Measurements from ENCODE around the gene HSF2BP. TPM values are rescaled to one million over a fixed set of nuclear protein-coding genes. Genes with fewer than 3 reads are reported as not detected.
"Not testable (repeated sequence)": the region's sequence is repeated elsewhere in the genome, so short reads cannot be mapped to it uniquely, and the experiment has no call there.

The HSF2BP gene
- total RNA-seq, 2 donors from 2014 or later, result 0.20 to 0.37 TPM

DNA sequence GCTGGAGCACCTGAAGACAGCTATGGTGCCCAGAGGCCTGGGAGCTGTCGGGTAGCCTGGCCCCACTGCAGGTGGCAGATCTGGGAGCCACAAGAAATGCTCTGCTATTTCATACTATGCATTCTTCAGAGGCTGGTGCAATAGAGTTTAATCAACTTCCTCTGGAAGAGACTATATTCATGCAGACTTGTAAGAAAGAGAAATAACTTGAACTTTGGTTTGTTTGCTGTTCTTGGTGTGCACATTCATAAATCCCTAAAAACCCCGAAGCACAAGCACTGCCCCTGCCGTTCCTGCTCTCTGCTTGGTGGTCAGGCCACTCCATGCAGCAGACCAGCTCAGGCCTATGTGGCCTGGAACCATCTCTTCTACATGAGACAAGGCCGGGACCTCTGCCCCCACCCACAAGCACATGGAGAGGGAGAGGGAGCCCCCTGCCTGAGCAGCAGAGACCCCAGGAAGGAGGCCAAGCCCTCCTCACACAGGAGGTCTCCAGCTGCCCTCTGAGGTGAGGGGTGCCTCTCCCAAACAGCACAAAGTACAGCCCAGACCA lies 142.9 kb downstream of the HSF2BP start:
- H3K27ac Mint-ChIP-seq; H3K36me3 Mint-ChIP-seq (ENCODE audit: low read depth); H3K9me3 ChIP-seq (ENCODE audit: control insufficient read depth, low read length, poor library complexity, severe bottlenecking); H3K27me3 Mint-ChIP-seq; H3K4me3 Mint-ChIP-seq; DNase-seq; H3K4me1 Mint-ChIP-seq; ATAC-seq: not testable (repeated sequence)

- H3K36me3 Mint-ChIP-seq (ENCODE audit: low read depth); H3K4me1 Mint-ChIP-seq; H3K4me3 Mint-ChIP-seq: not testable (repeated sequence)
Observed at GRCh38 chr21:43514834-43515233, 144.5 kb downstream of the HSF2BP start.

DNA sequence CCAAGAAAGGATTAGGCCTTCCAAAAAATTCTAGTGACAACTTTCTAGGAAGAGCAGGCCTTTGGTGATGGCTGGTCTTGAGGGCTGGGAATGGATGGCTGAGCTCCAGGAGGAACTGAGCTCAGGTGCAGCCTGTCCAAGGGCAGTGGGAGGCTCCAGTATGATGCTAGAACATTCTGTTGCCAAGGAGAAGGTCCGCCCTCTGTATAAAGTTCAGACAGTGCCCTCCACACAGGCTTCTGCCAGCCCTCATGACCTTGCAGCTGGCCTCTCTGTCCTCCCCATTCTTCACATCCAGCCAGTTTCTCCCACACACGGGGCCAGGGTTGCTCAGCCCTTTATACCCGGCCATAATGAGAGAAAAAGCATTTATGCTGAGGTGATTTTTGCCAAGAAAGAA lies 146.3 kb downstream of the HSF2BP start:
- not testable (repeated sequence) for H3K27ac Mint-ChIP-seq; H3K9me3 ChIP-seq (ENCODE audit: control insufficient read depth, low read length, poor library complexity, severe bottlenecking); DNase-seq; H3K4me3 Mint-ChIP-seq; H3K4me1 Mint-ChIP-seq; H3K36me3 Mint-ChIP-seq (ENCODE audit: low read depth); H3K27me3 Mint-ChIP-seq; ATAC-seq

More at GRCh38 chr21:43514834-43515233, 144.5 kb downstream of the HSF2BP start:
- not testable (repeated sequence) for DNase-seq; H3K27me3 Mint-ChIP-seq; H3K27ac Mint-ChIP-seq; ATAC-seq; H3K9me3 ChIP-seq (ENCODE audit: control insufficient read depth, low read length, poor library complexity, severe bottlenecking)

DNA sequence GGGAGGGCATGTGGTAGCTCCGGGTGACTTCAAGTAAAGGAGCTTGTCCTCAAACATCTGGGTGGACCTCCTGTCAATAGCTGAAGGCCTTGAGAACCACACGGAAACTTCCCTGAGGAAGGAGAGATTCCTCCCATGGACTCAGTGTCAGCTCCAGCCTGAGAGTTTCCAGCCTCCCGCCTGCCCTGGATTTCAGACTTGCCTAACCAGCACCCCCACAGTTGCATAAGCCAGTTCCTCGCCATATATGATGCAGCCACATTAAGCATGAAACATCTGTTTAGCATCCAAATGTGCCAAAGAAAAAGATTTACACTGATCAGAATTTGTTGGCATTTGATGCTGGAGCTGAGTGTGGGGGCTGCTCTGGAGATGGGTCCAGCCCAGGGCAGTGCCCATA lies 148.1 kb downstream of the HSF2BP start:
- H3K9me3 ChIP-seq (ENCODE audit: control insufficient read depth, low read length, poor library complexity, severe bottlenecking); H3K4me1 Mint-ChIP-seq; H3K27me3 Mint-ChIP-seq; ATAC-seq; H3K27ac Mint-ChIP-seq; H3K4me3 Mint-ChIP-seq; H3K36me3 Mint-ChIP-seq (ENCODE audit: low read depth); DNase-seq: not testable (repeated sequence)

- DNase-seq; H3K9me3 ChIP-seq (ENCODE audit: control insufficient read depth, low read length, poor library complexity, severe bottlenecking); H3K36me3 Mint-ChIP-seq (ENCODE audit: low read depth); H3K4me3 Mint-ChIP-seq; ATAC-seq; H3K27ac Mint-ChIP-seq; H3K4me1 Mint-ChIP-seq; H3K27me3 Mint-ChIP-seq: not testable (repeated sequence)
Observed at GRCh38 chr21:43510669-43511068, 148.6 kb downstream of the HSF2BP start.

DNA sequence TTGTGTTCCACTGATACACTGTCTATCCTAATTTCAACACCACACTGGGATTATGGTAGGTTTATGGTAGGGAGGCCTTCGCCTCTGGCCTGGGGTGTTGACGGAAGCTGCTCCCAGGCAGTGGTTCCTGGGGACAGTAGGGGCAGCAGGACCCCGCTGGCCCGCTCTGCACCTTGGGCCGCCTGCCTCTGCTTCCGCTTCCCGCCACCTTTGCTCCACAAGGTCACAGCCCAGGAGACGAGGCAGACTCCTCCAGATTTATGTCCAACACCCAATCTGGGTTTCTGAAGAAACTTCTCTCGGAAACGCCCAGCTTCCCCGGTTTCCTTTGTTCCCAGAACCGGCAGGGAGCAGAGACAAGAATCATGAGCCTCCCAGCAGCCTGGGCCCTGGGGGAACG lies 155.4 kb downstream of the HSF2BP start:
- ATAC-seq; H3K9me3 ChIP-seq (ENCODE audit: control insufficient read depth, low read length, poor library complexity, severe bottlenecking); H3K27me3 Mint-ChIP-seq; H3K36me3 Mint-ChIP-seq (ENCODE audit: low read depth); H3K4me1 Mint-ChIP-seq; H3K27ac Mint-ChIP-seq; DNase-seq; H3K4me3 Mint-ChIP-seq: not testable (repeated sequence)

GRCh38 chr21:43503075-43503750 lies 156.1 kb downstream of the HSF2BP start:
- not testable (repeated sequence) for ATAC-seq; H3K4me1 Mint-ChIP-seq; H3K4me3 Mint-ChIP-seq; H3K27me3 Mint-ChIP-seq; H3K9me3 ChIP-seq (ENCODE audit: control insufficient read depth, low read length, poor library complexity, severe bottlenecking); H3K36me3 Mint-ChIP-seq (ENCODE audit: low read depth); DNase-seq; H3K27ac Mint-ChIP-seq

- not testable (repeated sequence) for H3K27me3 Mint-ChIP-seq; H3K36me3 Mint-ChIP-seq (ENCODE audit: low read depth); H3K4me1 Mint-ChIP-seq; H3K27ac Mint-ChIP-seq; H3K9me3 ChIP-seq (ENCODE audit: control insufficient read depth, low read length, poor library complexity, severe bottlenecking); ATAC-seq; DNase-seq; H3K4me3 Mint-ChIP-seq
Observed at GRCh38 chr21:43502407-43503071, 156.7 kb downstream of the HSF2BP start.

DNA sequence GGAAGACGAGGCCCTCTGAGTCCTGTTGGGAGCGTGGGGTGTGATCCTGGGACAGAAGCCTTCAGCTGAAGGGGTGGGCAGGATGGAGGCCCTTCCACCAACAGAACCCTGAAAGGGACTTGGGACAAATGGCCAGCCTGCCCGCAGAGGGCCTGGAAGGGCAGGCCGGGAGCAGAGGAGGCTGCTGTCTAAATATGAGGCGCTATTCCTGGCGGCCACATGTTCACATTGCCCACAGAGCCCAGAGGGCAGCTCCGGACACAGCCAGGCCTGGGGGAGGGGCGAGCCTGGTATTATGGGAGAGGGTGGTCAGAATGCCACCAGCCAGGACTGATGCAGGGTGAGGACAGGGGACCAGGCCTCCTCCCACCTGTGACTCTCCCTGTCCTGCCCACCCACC lies 160.4 kb downstream of the HSF2BP start:
- not testable (repeated sequence) for H3K27me3 Mint-ChIP-seq; H3K36me3 Mint-ChIP-seq (ENCODE audit: low read depth); H3K4me1 Mint-ChIP-seq; ATAC-seq; H3K27ac Mint-ChIP-seq; DNase-seq; H3K4me3 Mint-ChIP-seq; H3K9me3 ChIP-seq (ENCODE audit: control insufficient read depth, low read length, poor library complexity, severe bottlenecking)

GRCh38 chr21:43498065-43498464 lies 161.2 kb downstream of the HSF2BP start:
- H3K4me3 Mint-ChIP-seq; DNase-seq; H3K27me3 Mint-ChIP-seq; H3K27ac Mint-ChIP-seq; H3K36me3 Mint-ChIP-seq (ENCODE audit: low read depth); H3K4me1 Mint-ChIP-seq; H3K9me3 ChIP-seq (ENCODE audit: control insufficient read depth, low read length, poor library complexity, severe bottlenecking); ATAC-seq: not testable (repeated sequence)

DNA sequence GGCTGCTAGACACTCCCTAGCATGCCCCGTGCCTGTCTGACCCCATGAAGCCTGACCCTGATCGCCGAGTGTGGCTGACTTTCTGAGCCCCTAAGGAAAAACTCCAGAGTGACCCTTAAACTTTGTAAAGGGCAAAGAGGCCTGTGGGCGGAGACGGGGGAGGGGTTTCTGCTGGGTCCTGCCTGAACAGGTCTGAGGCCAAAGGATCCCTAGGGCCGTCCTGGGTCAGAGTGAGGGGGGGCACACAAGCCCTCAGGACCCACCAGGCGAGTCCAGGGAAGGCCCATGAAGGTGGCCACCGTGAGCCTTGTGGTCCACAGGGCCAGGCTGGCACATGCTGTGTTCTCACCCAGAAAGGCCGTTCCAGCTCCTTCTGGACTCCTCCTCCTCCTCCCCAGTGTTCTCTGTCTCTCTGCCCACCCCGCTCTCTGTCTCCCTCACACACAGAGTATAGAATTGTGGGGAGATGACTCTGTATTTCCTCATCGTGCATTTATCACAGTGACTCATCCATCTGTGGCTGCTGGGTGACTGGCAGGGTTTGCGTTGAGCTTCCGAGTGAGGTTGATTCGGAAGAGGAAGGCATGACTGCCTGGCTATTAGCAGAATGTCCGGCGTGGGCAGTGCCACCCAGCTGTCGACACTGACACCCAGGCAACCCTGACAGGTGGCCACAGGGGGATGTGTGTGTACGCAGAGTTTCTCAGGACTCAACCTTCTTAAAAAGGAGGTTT lies 164.8 kb downstream of the HSF2BP start:
- not testable (repeated sequence) for H3K36me3 Mint-ChIP-seq (ENCODE audit: low read depth); H3K9me3 ChIP-seq (ENCODE audit: control insufficient read depth, low read length, poor library complexity, severe bottlenecking); H3K27me3 Mint-ChIP-seq; DNase-seq; H3K27ac Mint-ChIP-seq; H3K4me3 Mint-ChIP-seq; H3K4me1 Mint-ChIP-seq
- peak; percentile 44 for ATAC-seq

GRCh38 chr21:43493471-43493870 lies 165.8 kb downstream of the HSF2BP start:
- not testable (repeated sequence) for H3K27me3 Mint-ChIP-seq; H3K9me3 ChIP-seq (ENCODE audit: control insufficient read depth, low read length, poor library complexity, severe bottlenecking); H3K36me3 Mint-ChIP-seq (ENCODE audit: low read depth); DNase-seq; ATAC-seq; H3K27ac Mint-ChIP-seq; H3K4me1 Mint-ChIP-seq; H3K4me3 Mint-ChIP-seq

DNA sequence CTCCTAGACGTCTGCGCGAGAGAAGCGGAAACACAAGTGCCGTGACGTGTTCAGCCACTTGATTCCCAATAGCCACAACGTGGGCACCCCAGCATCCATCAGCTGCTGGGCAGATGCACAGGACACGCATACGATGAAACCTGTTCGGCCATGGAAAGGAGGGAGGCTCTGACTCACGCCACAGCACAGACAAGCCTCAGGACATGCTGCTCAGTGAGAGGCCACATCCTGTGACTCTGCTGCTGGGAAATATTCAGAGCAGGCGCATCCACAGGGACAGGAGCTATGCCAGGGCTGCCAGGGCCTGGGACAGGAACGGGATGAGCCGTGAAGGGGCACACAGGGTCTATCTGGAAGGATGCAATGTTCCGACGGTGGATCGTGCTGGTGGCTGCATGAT lies 171.1 kb downstream of the HSF2BP start:
- not testable (repeated sequence) for H3K4me1 Mint-ChIP-seq; H3K9me3 ChIP-seq (ENCODE audit: control insufficient read depth, low read length, poor library complexity, severe bottlenecking); H3K36me3 Mint-ChIP-seq (ENCODE audit: low read depth); H3K27me3 Mint-ChIP-seq; ATAC-seq; H3K4me3 Mint-ChIP-seq; DNase-seq; H3K27ac Mint-ChIP-seq
